NT2/D1 (cell line): ENCODE results near the gene MARCHF9.

Experiments used
- DNase-seq: peaks from one replicate; pipeline ENCODE4 v3.0.0-alpha.2; 2011; ENCODE audit warnings: low read depth, low spot score
- H3K27me3 ChIP-seq: 2 replicates; pipeline ENCODE4 v1.6.0; 2011; ENCODE audit warnings: mild to moderate bottlenecking; ENCODE audit not compliant: insufficient read length, insufficient read depth
- H3K36me3 ChIP-seq: 2 replicates; pipeline ENCODE4 v1.6.1; 2011; ENCODE audit warnings: mild to moderate bottlenecking, low read length, mixed read lengths; ENCODE audit not compliant: insufficient read depth, insufficient read length
- H3K4me1 ChIP-seq: 2 replicates; pipeline ENCODE4 v1.5.1; 2011; ENCODE audit not compliant: insufficient read depth, insufficient read length
- H3K4me3 ChIP-seq: 2 replicates; pipeline ENCODE4 v1.5.1; 2011; ENCODE audit warnings: low read depth; ENCODE audit not compliant: insufficient read length
- H3K9ac ChIP-seq: 2 replicates; pipeline ENCODE4 v1.6.0; 2011; ENCODE audit warnings: low read depth; ENCODE audit not compliant: insufficient read length
- H3K9me3 ChIP-seq: 2 replicates; pipeline ENCODE4 v1.5.1; 2011; ENCODE audit warnings: mild to moderate bottlenecking, low read length; ENCODE audit not compliant: insufficient read depth
- SUZ12 ChIP-seq: IDR thresholded peaks from 2 replicates; pipeline ENCODE4 v1.6.1; 2011; ENCODE audit not compliant: insufficient read length, insufficient read depth; ENCODE audit errors: extremely low read depth
- YY1 ChIP-seq: IDR thresholded peaks from 2 replicates; pipeline ENCODE4 v1.6.1; 2011; ENCODE audit not compliant: insufficient read length, insufficient read depth
- ZNF274 ChIP-seq: IDR thresholded peaks from 2 replicates; pipeline ENCODE4 v1.6.1; 2011; ENCODE audit warnings: mild to moderate bottlenecking, low read depth, low read length

The MARCHF9 gene

GRCh38 chr12:57741844-57742738, 12.8 kb upstream of the MARCHF9 start:
- H3K27me3 ChIP-seq: peaks cover 46% of the 10 kb centered on the region
- no peak overlapping the region for H3K4me3 ChIP-seq
- no peak for DNase-seq
- H3K9ac ChIP-seq: no peak overlapping the region
- TF ChIP-seq ZNF274 (no peak), SUZ12 (no peak)
- H3K9me3 ChIP-seq: no peaks in the 10 kb centered on the region
- peaks cover 14% of the 10 kb centered on the region for H3K36me3 ChIP-seq
- peaks cover 5% of the 10 kb centered on the region for H3K4me1 ChIP-seq

- H3K36me3 ChIP-seq: peaks cover 29% of the 10 kb centered on the region
- peaks cover 31% of the 10 kb centered on the region for H3K27me3 ChIP-seq
- H3K4me1 ChIP-seq: peaks cover 3% of the 10 kb centered on the region
- H3K9me3 ChIP-seq: no peaks in the 10 kb centered on the region
- H3K4me3 ChIP-seq: no peak overlapping the region
- no peak for DNase-seq
- no peak overlapping the region for H3K9ac ChIP-seq
- TF ChIP-seq SUZ12 (no peak), ZNF274 (no peak), YY1 (no peak)
Measured at GRCh38 chr12:57743769-57744168, 11.1 kb upstream of the MARCHF9 start.

GRCh38 chr12:57744194-57744776, 10.6 kb upstream of the MARCHF9 start:
- H3K9me3 ChIP-seq: no peaks in the 10 kb centered on the region
- H3K36me3 ChIP-seq: peaks cover 34% of the 10 kb centered on the region
- DNase-seq: no peak
- H3K4me1 ChIP-seq: peaks cover 3% of the 10 kb centered on the region
- peaks cover 26% of the 10 kb centered on the region for H3K27me3 ChIP-seq
- H3K9ac ChIP-seq: peak overlapping the region; percentile 33
- TF ChIP-seq ZNF274 (no peak), YY1 (no peak), SUZ12 (no peak)
- H3K4me3 ChIP-seq: peak overlapping the region; percentile 76

GRCh38 chr12:57744777-57745484, 10.0 kb upstream of the MARCHF9 start, which contains the start of gene TSPAN31:
Gene TSPAN31, plus strand, starts transcription at chr12:57745039. Its CDS starts 116 bp downstream, at chr12:57745155.
- peak within 1 kb of the TSS; percentile 74 for H3K9ac ChIP-seq
- no peaks in the 10 kb centered on the region for H3K9me3 ChIP-seq
- H3K4me3 ChIP-seq: peak within 1 kb of the TSS; percentile 76
- peaks cover 20% of the 10 kb centered on the region for H3K27me3 ChIP-seq
- TF ChIP-seq YY1: no peak
- TF ChIP-seq ZNF274: no peak
- peaks cover 41% of the 10 kb centered on the region for H3K36me3 ChIP-seq
- peak; percentile 97 for DNase-seq
- peaks cover 3% of the 10 kb centered on the region for H3K4me1 ChIP-seq

GRCh38 chr12:57745485-57745881, 9.4 kb upstream of the MARCHF9 start:
- peak overlapping the region; percentile 74 for H3K9ac ChIP-seq
- peak overlapping the region; percentile 76 for H3K4me3 ChIP-seq
- no peak for TF ChIP-seq ZNF274
- no peak for TF ChIP-seq SUZ12
- TF ChIP-seq YY1: no peak
- peaks cover 14% of the 10 kb centered on the region for H3K27me3 ChIP-seq
- H3K9me3 ChIP-seq: no peaks in the 10 kb centered on the region
- peaks cover 46% of the 10 kb centered on the region for H3K36me3 ChIP-seq
- H3K4me1 ChIP-seq: peaks cover 3% of the 10 kb centered on the region
- no peak for DNase-seq

GRCh38 chr12:57746025-57746424, 8.9 kb upstream of the MARCHF9 start:
- H3K27me3 ChIP-seq: peaks cover 9% of the 10 kb centered on the region
- no peak for DNase-seq
- peak overlapping the region; percentile 74 for H3K9ac ChIP-seq
- TF ChIP-seq YY1 (no peak), SUZ12 (no peak), ZNF274 (no peak)
- H3K9me3 ChIP-seq: no peaks in the 10 kb centered on the region
- H3K36me3 ChIP-seq: peaks cover 52% of the 10 kb centered on the region
- H3K4me3 ChIP-seq: peak overlapping the region; percentile 76
- H3K4me1 ChIP-seq: peaks cover 7% of the 10 kb centered on the region

GRCh38 chr12:57749061-57749460, 5.8 kb upstream of the MARCHF9 start:
- no peak overlapping the region for H3K4me3 ChIP-seq
- peaks cover 5% of the 10 kb centered on the region for H3K4me1 ChIP-seq
- no peaks in the 10 kb centered on the region for H3K9me3 ChIP-seq
- peaks cover 15% of the 10 kb centered on the region for H3K27me3 ChIP-seq
- H3K9ac ChIP-seq: no peak overlapping the region
- DNase-seq: no peak
- TF ChIP-seq ZNF274 (no peak), YY1 (no peak), SUZ12 (no peak)
- H3K36me3 ChIP-seq: peaks cover 57% of the 10 kb centered on the region
